B cell (primary cell): ENCODE data around the gene MARK2. TPM values are rescaled to one million over a fixed set of nuclear protein-coding genes. Genes with fewer than 3 reads are reported as not detected.

Experiments
- ATAC-seq: fragments of 200-7000 bp; cut with Tn5 transposase; one replicate; pipeline ENCODE4 v1.10.0; 2021; ENCODE audit warnings: low read depth, mild to moderate bottlenecking, moderate number of reproducible peaks, moderate library complexity
- CTCF ChIA-PET: fragments of 350-600 bp; sonication (Branson Sonifier 250); formaldehyde crosslinking; loops from one replicate; lab custom pipeline; 2021; ENCODE audit warnings: antibody characterized with exemption, inconsistent platforms; lab: Charles Lee
- POLR2A ChIA-PET: fragments of 350-600 bp; sonication (Branson Sonifier 250); formaldehyde crosslinking; loops from one replicate; lab custom pipeline; 2021; ENCODE audit warnings: antibody characterized with exemption; lab: Charles Lee
- DNase-seq: peaks from one replicate; pipeline ENCODE4 v3.0.0; 2013
- H2AFZ ChIP-seq: 2 replicates; pipeline ENCODE4 v1.6.1; 2012; ENCODE audit warnings: mild to moderate bottlenecking, low read depth, low read length; ENCODE audit not compliant: insufficient read depth, poor library complexity, severe bottlenecking
- H3K27ac ChIP-seq, 2 donors: 1 replicate in 1 of 2; 2 replicates in 1 of 2; pipeline ENCODE4 v1.5.1; 2012 to 2013; ENCODE audit warnings: low read length in 2 of 2, mild to moderate bottlenecking in 2 of 2, moderate library complexity in 1 of 2
- H3K27me3 ChIP-seq, 4 experiments: fragments of 200-600 bp in 1 of 4; sonication (generic) in 1 of 4; replicated peaks in 1 of 4; 1 replicate in 2 of 4; 2 replicates in 2 of 4; pipeline versions ENCODE4 v1.6.1 to v1.7.0; 2013 to 2016; ENCODE audit warnings: low read length in 3 of 4, mild to moderate bottlenecking in 2 of 4, mixed read lengths in 1 of 4, moderate library complexity in 1 of 4; ENCODE audit not compliant: insufficient read depth in 4 of 4, control insufficient read depth in 3 of 4; ENCODE audit errors: control extremely low read depth in 1 of 4
- H3K36me3 ChIP-seq, 2 experiments: replicated peaks in 1 of 2; 1 replicate in 1 of 2; 2 replicates in 1 of 2; pipeline versions ENCODE4 v1.6.1 to v1.7.1; 2013; ENCODE audit warnings: low read length in 1 of 2; ENCODE audit not compliant: insufficient read depth in 2 of 2, control insufficient read depth in 1 of 2; ENCODE audit errors: control extremely low read depth in 1 of 2, extremely low read depth in 1 of 2
- H3K4me1 ChIP-seq, 2 donors: fragments of 200-600 bp in 1 of 2; sonication (generic) in 1 of 2; 1 replicate in 1 of 2; 2 replicates in 1 of 2; pipeline versions ENCODE4 v1.5.1 to v1.6.1; 2013 to 2017; ENCODE audit warnings: low read length in 2 of 2; ENCODE audit not compliant: control insufficient read depth in 2 of 2, insufficient read depth in 2 of 2
- H3K4me2 ChIP-seq: replicated peaks from 2 replicates; pipeline ENCODE3; 2012; ENCODE audit warnings: mild to moderate bottlenecking, low read depth, low read length; ENCODE audit not compliant: poor library complexity, severe bottlenecking
- H3K4me3 ChIP-seq, 5 experiments: fragments of 200-600 bp in 1 of 5; sonication (generic) in 1 of 5; 1 replicate in 3 of 5; 2 replicates in 2 of 5; pipeline versions ENCODE4 v1.5.1 to v1.7.0; 2011 to 2016; ENCODE audit warnings: low read length in 4 of 5, mild to moderate bottlenecking in 4 of 5, low read depth in 2 of 5, control low read depth in 1 of 5, moderate library complexity in 1 of 5; ENCODE audit not compliant: insufficient read depth in 1 of 5; ENCODE audit errors: control extremely low read depth in 1 of 5, extremely low read depth in 1 of 5
- H3K79me2 ChIP-seq: fragments of 200-600 bp; sonication (generic); one replicate; pipeline ENCODE4 v1.6.0; 2016; ENCODE audit warnings: low read length; ENCODE audit not compliant: control insufficient read depth, insufficient read depth
- H3K9ac ChIP-seq: fragments of 200-600 bp; sonication (generic); 2 replicates; pipeline ENCODE4 v1.6.1; 2017; ENCODE audit warnings: mild to moderate bottlenecking, low read length, moderate library complexity
- H3K9me3 ChIP-seq, 3 donors: one replicate each; pipeline versions ENCODE4 v1.6.1 to v1.7.1; 2013; ENCODE audit warnings: low read length in 2 of 3; ENCODE audit not compliant: control insufficient read depth in 2 of 3, insufficient read depth in 1 of 3; ENCODE audit errors: control extremely low read depth in 1 of 3
- H4K20me1 ChIP-seq: 2 replicates; pipeline ENCODE4 v1.6.0; 2012; ENCODE audit warnings: mild to moderate bottlenecking, low read length; ENCODE audit not compliant: insufficient read depth, control insufficient read depth, poor library complexity, severe bottlenecking
- H3K27ac Mint-ChIP-seq: one replicate; pipeline ENCODE4 v1.8.0; 2021; ENCODE audit warnings: mixed read lengths
- H3K27me3 Mint-ChIP-seq: one replicate; pipeline ENCODE4 v1.8.0; 2021; ENCODE audit warnings: mixed read lengths
- H3K4me1 Mint-ChIP-seq: one replicate; pipeline ENCODE4 v1.8.0; 2021; ENCODE audit warnings: mixed read lengths
- H3K4me3 Mint-ChIP-seq: one replicate; pipeline ENCODE4 v1.8.0; 2021; ENCODE audit warnings: mixed read lengths
- H3K9me3 Mint-ChIP-seq: one replicate; pipeline ENCODE4 v1.8.0; 2022; ENCODE audit warnings: mixed read lengths; ENCODE audit not compliant: insufficient read depth
- CTCF ChIP-seq: fragments of 200-600 bp; IDR thresholded peaks from one replicate; pipeline ENCODE4 v1.8.0; 2022; ENCODE audit warnings: antibody characterized with exemption, mild to moderate bottlenecking
- EZH2 ChIP-seq: IDR thresholded peaks from 2 replicates; pipeline ENCODE4 v1.6.1; 2012; ENCODE audit warnings: borderline replicate concordance, low read depth, mild to moderate bottlenecking, moderate library complexity, low read length; ENCODE audit not compliant: insufficient read depth, poor library complexity, severe bottlenecking
- WGBS: methylation state at CpG from one replicate; pipeline ENCODE4 v1.1.5; 2013; ENCODE audit warnings: missing lambda C conversion rate; ENCODE audit not compliant: insufficient coverage; 5-methylcytosine and 5-hydroxymethylcytosine counted together
- intact Hi-C: fragments of 100-400 bp; cut with micrococcal nuclease; formaldehyde crosslinking; loops from one replicate; pipeline ENCODE4 v1.10.0; 2022
- polyA plus RNA-seq: library from polyadenylated mRNA; depleted of rRNA; stranded (reverse); fragments of >200 nt; gene quantifications from 2 replicates; pipeline ENCODE4 v1.2.3, GENCODE V29; 2012
- total RNA-seq, 2 donors: library from RNA; stranded (reverse); fragments of 120-200 nt in 1 of 2; gene quantifications; 1 replicate in 1 of 2; 2 replicates in 1 of 2; pipeline versions ENCODE4 v1.2.3 to v1.2.4, GENCODE V29; 2013 to 2022

Gene MARK2
- total and polyA plus RNA-seq, 2 donors (not counting 1 experiment from before 2014, with no cell fraction given), result 47.2 to 58.1 TPM

- peaks cover 18 to 20% of the 10 kb centered on the region in 2 donors for H3K4me1 ChIP-seq
- no peak overlapping the region for H3K27ac ChIP-seq
- ChIA-PET POLR2A (interaction anchor here (1.8 kb wide), 1 partner anchor 107 kb away, joined by 11 read pairs; the partner anchor contains the start of gene MARK2), CTCF (interaction anchor here (0.7 to 11.7 kb wide), 11 partner anchors 8 to 177 kb away, joined by 3 to 254 read pairs (median 5); partner anchors contain the start of genes MARK2 and ZFTA)
- no peak for TF ChIP-seq EZH2
- TF ChIP-seq CTCF, result no peak
- H3K27me3 ChIP-seq, result no peaks in the 10 kb centered on the region
- H3K4me3 ChIP-seq, result no peak overlapping the region
- no peak overlapping the region for H3K4me2 ChIP-seq
- H2AFZ ChIP-seq, result no peak overlapping the region
- DNase-seq (no peak), ATAC-seq (no peak)
- H3K9me3 Mint-ChIP-seq, result no peaks in the 10 kb centered on the region
- intact Hi-C loops, result no loop called here
- H3K4me1 Mint-ChIP-seq, result peaks cover 25% of the 10 kb centered on the region
- WGBS, result 93% methylated on average over 8 of the region's 8 CpGs
- no peak overlapping the region for H3K27ac Mint-ChIP-seq
- H4K20me1 ChIP-seq, result peaks cover 25% of the 10 kb centered on the region
- no peaks in the 10 kb centered on the region for H3K9me3 ChIP-seq
- H3K27me3 Mint-ChIP-seq, result no peaks in the 10 kb centered on the region
- no peak overlapping the region for H3K9ac ChIP-seq
- no peak overlapping the region for H3K4me3 Mint-ChIP-seq
- peaks cover 3 to 16% of the 10 kb centered on the region in 2 experiments for H3K36me3 ChIP-seq
- peaks cover 60% of the 10 kb centered on the region for H3K79me2 ChIP-seq
Observed at GRCh38 chr11:63944987-63945386, 106.1 kb downstream of the MARK2 start.

- Histone ChIP-seq H4K20me1 (peaks cover 25% of the 10 kb centered on the region), H2AFZ (no peak overlapping the region), H3K4me3 (no peak overlapping the region), H3K79me2 (peaks cover 58% of the 10 kb centered on the region), H3K4me1 (peaks cover 12 to 14% of the 10 kb centered on the region in 2 donors), H3K9me3 (no peaks in the 10 kb centered on the region), H3K27ac (no peak overlapping the region), H3K36me3 (peaks cover 3 to 16% of the 10 kb centered on the region in 2 experiments), H3K9ac (no peak overlapping the region), H3K27me3 (no peaks in the 10 kb centered on the region), H3K4me2 (no peak overlapping the region)
- intact Hi-C loops, result loop anchor here (1.0 kb wide), 1 partner anchor 108 kb away; no protein-coding TSS in a partner anchor
- ChIA-PET CTCF (interaction anchor here (0.6 to 11.7 kb wide), 24 partner anchors 10 to 466 kb away, joined by 3 to 254 read pairs (median 4); partner anchors contain the start of genes MARK2 and ZFTA), POLR2A (interaction anchor here (0.6 to 1.8 kb wide), 2 partner anchors 66 to 107 kb away, joined by 4 to 11 read pairs; partner anchors contain the start of gene MARK2)
- peak; percentile 63 for DNase-seq
- no peaks in the 10 kb centered on the region for H3K27me3 Mint-ChIP-seq
- H3K27ac Mint-ChIP-seq, result peak overlapping the region; percentile 15
- H3K9me3 Mint-ChIP-seq, result no peaks in the 10 kb centered on the region
- H3K4me1 Mint-ChIP-seq, result peaks cover 20% of the 10 kb centered on the region
- TF ChIP-seq EZH2 (no peak), CTCF (peak; percentile 61)
- 78% methylated on average over 12 of the region's 14 CpGs for WGBS
- peak; percentile 63 for ATAC-seq
- H3K4me3 Mint-ChIP-seq, result no peak overlapping the region
Observed at GRCh38 chr11:63945477-63946163, 106.7 kb downstream of the MARK2 start.
